NCI-H1105 (cell line): Measurements from ENCODE around the gene RFPL3.
"Not testable (repeated sequence)": the region's sequence is repeated elsewhere in the genome, so short reads cannot be mapped to it uniquely, and the experiment has no call there.

Experiments
- DNase-seq: peaks from one replicate; lab custom pipeline; 2025; lab: John Stamatoyannopoulos, UW

RFPL3 gene

GRCh38 chr22:32353840-32354239, 3.8 kb upstream of the RFPL3 start:
- no peak for DNase-seq

GRCh38 chr22:32354360-32355351, 3.0 kb upstream of the RFPL3 start:
- DNase-seq = no peak

GRCh38 chr22:32355760-32356159, 1.9 kb upstream of the RFPL3 start:
- no peak for DNase-seq

GRCh38 chr22:32360096-32360495, 2.4 kb downstream of the RFPL3 start:
- not testable (repeated sequence) for DNase-seq

GRCh38 chr22:32361257-32361656, 3.6 kb downstream of the RFPL3 start:
- DNase-seq = no peak

GRCh38 chr22:32364210-32364609, 6.5 kb downstream of the RFPL3 start:
- no peak for DNase-seq

GRCh38 chr22:32375678-32376450, 18.2 kb downstream of the RFPL3 start:
- DNase-seq = no peak

GRCh38 chr22:32376681-32377080, 19.0 kb downstream of the RFPL3 start:
- DNase-seq = no peak

- DNase-seq = no peak
These were observed 21.1 kb downstream of the RFPL3 start for GRCh38 chr22:32378707-32379272.

GRCh38 chr22:32380991-32381390, 23.3 kb downstream of the RFPL3 start:
- DNase-seq = no peak

GRCh38 chr22:32385681-32386080, 28.0 kb downstream of the RFPL3 start:
- DNase-seq = no peak

GRCh38 chr22:32389685-32390084, 32.0 kb downstream of the RFPL3 start:
- DNase-seq = no peak

- no peak for DNase-seq
These were observed 37.4 kb downstream of the RFPL3 start for GRCh38 chr22:32395107-32395506.

GRCh38 chr22:32396255-32396654, 38.6 kb downstream of the RFPL3 start:
- DNase-seq = no peak

GRCh38 chr22:32396746-32397145, 39.1 kb downstream of the RFPL3 start:
- DNase-seq = no peak

- no peak for DNase-seq
These were observed 43.8 kb downstream of the RFPL3 start for GRCh38 chr22:32401486-32401885.

GRCh38 chr22:32404021-32404420, 46.4 kb downstream of the RFPL3 start:
- DNase-seq = no peak

GRCh38 chr22:32407312-32407711, 49.6 kb downstream of the RFPL3 start:
- DNase-seq = no peak

GRCh38 chr22:32407936-32408335, 50.3 kb downstream of the RFPL3 start:
- DNase-seq = no peak

GRCh38 chr22:32409977-32410376, 52.3 kb downstream of the RFPL3 start:
- no peak for DNase-seq

- DNase-seq = no peak
These were observed 52.8 kb downstream of the RFPL3 start for GRCh38 chr22:32410459-32410858.
